ENCODE results near the gene ACAA1. TPM values are rescaled to one million over a fixed set of nuclear protein-coding genes. Genes with fewer than 3 reads are reported as not detected.
"Not testable (repeated sequence)": the region's sequence is repeated elsewhere in the genome, so short reads cannot be mapped to it uniquely, and the experiment has no call there.

Gene ACAA1
- polyA plus RNA-seq, 1 donor = 96.2 TPM

DNA sequence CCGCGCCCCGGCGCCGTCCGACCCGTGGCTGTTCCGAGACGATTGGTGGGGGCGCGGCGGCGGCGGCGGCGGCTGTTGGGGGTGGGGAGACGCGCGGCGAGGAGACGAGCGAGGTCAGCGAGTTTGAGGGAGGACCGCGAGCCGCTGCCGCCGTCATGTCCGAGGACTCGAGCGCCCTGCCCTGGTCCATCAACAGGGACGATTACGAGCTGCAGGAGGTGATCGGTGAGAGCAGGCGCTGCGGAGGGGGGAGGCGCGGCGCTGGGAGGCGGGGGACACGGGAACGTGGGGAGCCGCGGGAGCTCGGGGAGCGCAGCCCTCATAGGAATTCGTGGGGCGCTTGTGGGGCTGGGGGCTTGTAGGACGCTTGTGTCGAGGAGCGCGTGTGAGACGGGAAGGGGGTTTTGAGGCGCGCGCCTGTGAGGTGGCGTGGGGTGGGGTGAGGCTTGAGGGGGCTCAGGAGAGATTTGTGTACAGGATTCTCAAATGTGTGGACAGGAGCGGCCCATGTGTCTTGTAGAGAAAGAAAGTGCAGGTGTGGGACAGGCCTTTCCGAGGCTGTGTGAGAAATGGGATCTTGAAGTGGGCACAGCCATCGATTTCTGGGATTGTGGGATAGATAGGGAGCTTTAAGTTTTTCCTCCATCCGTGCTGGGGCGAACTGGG is 28.9 kb upstream of the ACAA1 start:
- peaks cover 3% of the 10 kb centered on the region for H3K4me1 ChIP-seq (ENCODE audit: control insufficient read depth, insufficient read depth, low read length)
- H3K4me3 ChIP-seq (ENCODE audit: low read length) = peak overlapping the region; percentile 60
- no peaks in the 10 kb centered on the region for H3K9me3 ChIP-seq (ENCODE audit: control insufficient read depth, low read depth, low read length)
- DNase-seq = peak; percentile 12 to 63
- peak overlapping the region; percentile 83 for H3K27ac ChIP-seq (ENCODE audit: low read length)
- no peaks in the 10 kb centered on the region for H3K27me3 ChIP-seq (ENCODE audit: control insufficient read depth, insufficient read depth, low read length)
- no CpG with 5 or more reads among the region's 62 CpGs for WGBS (ENCODE audit: insufficient coverage, low lambda C conversion rate)
- H3K36me3 ChIP-seq (ENCODE audit: control insufficient read depth, insufficient read depth, low read length) = no peaks in the 10 kb centered on the region

DNA sequence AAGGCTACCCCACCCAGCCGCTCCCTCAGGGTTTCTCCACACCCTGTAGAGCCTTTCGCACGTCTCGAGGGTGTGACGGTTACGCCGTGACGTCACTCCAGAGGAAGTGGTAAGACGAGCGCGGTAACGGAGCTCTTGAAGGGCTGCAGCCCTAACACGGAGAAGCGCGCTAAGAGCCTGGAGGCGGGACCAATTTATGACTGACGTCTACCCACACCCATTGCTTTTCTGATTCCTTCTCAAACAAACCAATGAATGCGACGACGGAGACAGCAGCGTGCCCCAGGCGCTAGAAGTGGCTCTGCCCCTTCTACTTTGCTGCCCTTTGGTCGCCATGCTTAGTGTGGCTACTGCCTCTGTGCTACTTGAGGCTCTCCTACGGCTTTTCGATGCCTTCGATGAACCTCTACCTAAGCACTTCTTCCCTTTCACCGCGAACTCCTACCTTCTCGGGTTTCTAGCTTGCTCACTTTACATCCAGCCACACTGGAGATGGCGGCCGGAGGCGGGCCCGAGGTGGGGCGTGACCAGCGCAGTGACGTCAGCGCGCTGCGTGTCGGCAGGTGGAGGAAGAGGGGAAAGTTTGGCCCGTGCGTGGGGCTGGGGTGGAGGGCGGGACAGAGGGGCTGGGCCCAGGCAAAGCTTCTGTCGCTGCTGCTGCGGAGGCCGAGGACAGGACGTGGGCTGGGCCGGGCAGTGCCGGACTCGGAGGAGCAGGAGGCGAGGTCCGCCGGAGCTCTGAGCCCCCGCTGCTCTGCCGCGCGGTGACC is 28.2 kb upstream of the ACAA1 start, which contains the start of gene OXSR1:
Gene OXSR1 (plus strand): TSS at position 586 of the 770 bp plus-strand sequence. CDS start 340 bp downstream, outside the sequence.
- H3K27me3 ChIP-seq (ENCODE audit: control insufficient read depth, insufficient read depth, low read length) = no peaks in the 10 kb centered on the region
- H3K27ac ChIP-seq (ENCODE audit: low read length) = peak within 1 kb of the TSS; percentile 83
- peak within 1 kb of the TSS; percentile 60 for H3K4me3 ChIP-seq (ENCODE audit: low read length)
- H3K36me3 ChIP-seq (ENCODE audit: control insufficient read depth, insufficient read depth, low read length) = no peaks in the 10 kb centered on the region
- H3K4me1 ChIP-seq (ENCODE audit: control insufficient read depth, insufficient read depth, low read length) = peaks cover 3% of the 10 kb centered on the region
- no CpG with 5 or more reads among the region's 57 CpGs for WGBS (ENCODE audit: insufficient coverage, low lambda C conversion rate)
- H3K9me3 ChIP-seq (ENCODE audit: control insufficient read depth, low read depth, low read length) = no peaks in the 10 kb centered on the region
- peak; percentile 100 for DNase-seq

DNA sequence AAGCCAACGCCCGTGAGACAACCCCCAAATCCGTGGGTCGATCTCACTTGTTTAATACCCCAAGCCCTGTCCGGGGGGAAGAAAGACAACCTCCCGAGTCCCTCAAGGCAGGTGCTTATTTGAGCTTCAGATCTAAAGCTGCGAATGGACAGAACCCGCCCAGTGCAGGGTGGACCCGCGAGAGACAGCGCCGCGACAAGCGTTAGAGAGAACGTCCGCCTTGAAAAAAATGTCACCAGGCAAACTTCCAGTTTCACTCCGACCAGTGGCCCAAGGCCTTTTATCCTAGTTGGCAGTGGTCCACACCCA is 27.7 kb upstream of the ACAA1 start:
- no peaks in the 10 kb centered on the region for H3K9me3 ChIP-seq (ENCODE audit: control insufficient read depth, low read depth, low read length)
- H3K36me3 ChIP-seq (ENCODE audit: control insufficient read depth, insufficient read depth, low read length) = no peaks in the 10 kb centered on the region
- H3K4me3 ChIP-seq (ENCODE audit: low read length) = peak overlapping the region; percentile 60
- H3K4me1 ChIP-seq (ENCODE audit: control insufficient read depth, insufficient read depth, low read length) = peaks cover 3% of the 10 kb centered on the region
- no peak for DNase-seq
- WGBS (ENCODE audit: insufficient coverage, low lambda C conversion rate) = no CpG with 5 or more reads among the region's 17 CpGs
- no peaks in the 10 kb centered on the region for H3K27me3 ChIP-seq (ENCODE audit: control insufficient read depth, insufficient read depth, low read length)
- H3K27ac ChIP-seq (ENCODE audit: low read length) = peak overlapping the region; percentile 83

DNA sequence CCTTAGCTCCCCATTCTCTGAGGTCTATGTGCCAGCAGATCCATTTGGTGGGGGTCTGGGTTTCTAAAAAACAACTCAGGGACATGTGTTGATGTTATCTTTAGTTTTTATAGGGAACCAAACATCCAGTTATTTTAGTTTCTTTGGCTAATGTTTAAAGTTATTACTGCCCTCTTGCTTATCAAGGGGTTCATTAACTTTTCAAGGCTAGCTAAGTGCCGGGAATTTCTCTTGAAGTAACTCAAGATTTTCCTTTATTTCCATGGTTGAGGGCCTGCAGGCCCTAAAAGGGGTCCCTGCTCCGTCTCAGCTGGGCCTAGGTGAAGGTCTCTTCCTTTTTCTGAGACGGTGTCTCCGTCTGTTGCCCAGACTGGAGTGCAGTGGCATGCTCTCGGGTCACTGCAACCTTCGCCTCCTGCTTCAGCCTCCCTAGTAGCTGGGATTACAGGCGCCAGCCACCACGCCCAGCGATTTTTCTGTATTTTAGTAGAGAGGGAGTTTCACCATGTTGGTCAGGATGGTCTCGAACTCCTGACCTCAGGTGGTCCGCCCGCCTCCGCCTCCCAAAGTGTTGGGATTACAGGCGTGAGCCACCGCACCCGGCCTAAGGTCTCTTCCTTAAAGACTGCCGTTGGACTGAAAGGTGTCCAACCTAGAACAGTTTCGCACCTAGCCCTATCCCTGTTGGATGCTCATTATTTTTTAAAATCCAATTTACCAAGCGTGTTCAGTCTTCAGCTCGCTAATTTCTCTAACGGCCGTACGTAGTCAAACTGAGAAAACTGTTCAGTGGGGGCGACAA is 27.1 kb upstream of the ACAA1 start:
- H3K36me3 ChIP-seq (ENCODE audit: control insufficient read depth, insufficient read depth, low read length) = no peaks in the 10 kb centered on the region
- H3K27ac ChIP-seq (ENCODE audit: low read length) = peak overlapping the region; percentile 83
- no peaks in the 10 kb centered on the region for H3K9me3 ChIP-seq (ENCODE audit: control insufficient read depth, low read depth, low read length)
- H3K4me1 ChIP-seq (ENCODE audit: control insufficient read depth, insufficient read depth, low read length) = peaks cover 3% of the 10 kb centered on the region
- 59% methylated on average over 7 of the region's 24 CpGs for whole genome bisulfite sequencing (ENCODE audit: insufficient coverage, low lambda C conversion rate)
- peak in 1 of 2 donors; percentile 37 for DNase-seq
- no peaks in the 10 kb centered on the region for H3K27me3 ChIP-seq (ENCODE audit: control insufficient read depth, insufficient read depth, low read length)
- H3K4me3 ChIP-seq (ENCODE audit: low read length) = peak overlapping the region; percentile 60

DNA sequence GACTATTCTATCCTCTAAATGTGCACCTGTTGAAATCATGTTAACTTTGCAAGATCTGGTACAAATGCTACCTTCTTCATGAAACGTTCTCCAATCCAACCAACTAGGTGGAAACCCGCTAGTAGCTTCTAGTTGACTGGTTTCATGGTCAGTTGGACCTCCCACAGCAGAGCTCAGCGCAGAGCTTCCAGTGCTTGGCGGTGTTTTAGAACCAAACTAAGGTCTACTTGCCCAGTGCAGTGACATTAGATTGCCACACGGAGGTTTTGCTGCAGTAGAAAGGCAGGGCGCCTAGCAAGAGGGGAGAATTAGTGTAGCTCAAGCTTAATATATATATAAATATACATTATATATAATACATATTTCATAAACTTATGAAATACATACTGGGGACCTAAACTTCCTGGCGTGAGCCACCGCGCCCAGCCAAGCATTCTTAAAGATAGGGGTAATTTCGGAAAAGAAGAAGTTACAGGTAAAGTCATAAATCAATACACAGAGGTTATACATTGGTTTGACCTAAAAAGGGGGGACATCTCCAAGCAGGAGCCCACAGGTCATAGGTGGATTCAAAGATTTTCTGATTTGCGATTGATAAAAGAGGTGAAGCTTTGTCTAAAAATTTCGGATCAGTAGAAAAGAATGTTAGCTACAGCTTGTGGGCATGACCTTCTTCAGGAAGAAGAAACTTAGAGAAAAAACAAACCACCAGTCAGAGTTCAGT is 26.4 kb upstream of the ACAA1 start:
- no peak for DNase-seq
- Histone ChIP-seq H3K4me1 (ENCODE audit: control insufficient read depth, insufficient read depth, low read length) (peaks cover 3% of the 10 kb centered on the region), H3K4me3 (ENCODE audit: low read length) (no peak overlapping the region), H3K27me3 (ENCODE audit: control insufficient read depth, insufficient read depth, low read length) (no peaks in the 10 kb centered on the region), H3K27ac (ENCODE audit: low read length) (no peak overlapping the region), H3K9me3 (ENCODE audit: control insufficient read depth, low read depth, low read length) (no peaks in the 10 kb centered on the region), H3K36me3 (ENCODE audit: control insufficient read depth, insufficient read depth, low read length) (no peaks in the 10 kb centered on the region)
- WGBS (ENCODE audit: insufficient coverage, low lambda C conversion rate) = 100% methylated on average over 4 of the region's 12 CpGs

DNA sequence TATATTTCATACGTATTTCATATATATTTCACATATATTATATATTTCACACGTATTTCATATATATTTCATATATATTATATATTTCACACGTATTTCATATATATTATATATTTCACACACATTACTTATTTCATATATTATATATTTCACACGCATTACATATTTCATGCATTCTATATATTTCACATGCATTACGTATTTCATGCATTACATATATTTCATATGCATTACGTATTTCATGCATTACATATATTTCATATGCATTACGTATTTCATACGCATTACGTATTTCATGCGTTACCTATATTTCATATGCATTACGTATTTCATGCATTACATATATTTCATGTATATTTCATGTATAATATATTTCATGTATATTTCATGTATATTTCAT is 23.8 kb upstream of the ACAA1 start:
- not testable (repeated sequence) for H3K4me1 ChIP-seq (ENCODE audit: control insufficient read depth, insufficient read depth, low read length); DNase-seq; H3K9me3 ChIP-seq (ENCODE audit: control insufficient read depth, low read depth, low read length); H3K27me3 ChIP-seq (ENCODE audit: control insufficient read depth, insufficient read depth, low read length); H3K36me3 ChIP-seq (ENCODE audit: control insufficient read depth, insufficient read depth, low read length); H3K4me3 ChIP-seq (ENCODE audit: low read length); H3K27ac ChIP-seq (ENCODE audit: low read length)
- 97% methylated on average over 11 of the region's 11 CpGs for WGBS (ENCODE audit: insufficient coverage, low lambda C conversion rate)

DNA sequence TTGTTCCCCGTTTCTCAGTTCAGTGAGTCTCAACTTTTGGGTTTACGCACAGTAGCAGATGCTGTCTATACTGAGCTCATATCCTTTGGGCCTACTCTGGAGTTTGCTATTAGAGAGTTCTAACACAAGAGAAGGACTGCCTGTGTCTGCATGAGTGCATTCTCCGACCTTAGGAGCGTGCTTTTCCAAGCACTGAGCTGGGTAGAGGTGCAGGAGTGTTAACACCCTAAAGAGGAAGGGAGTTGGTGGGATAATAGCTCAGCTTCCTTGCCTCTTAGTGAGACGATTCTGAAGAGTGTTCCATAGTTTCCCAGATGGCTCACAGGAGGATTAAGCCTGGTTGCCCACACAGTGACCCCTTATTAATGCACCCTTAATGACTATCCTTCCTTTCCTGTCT is 21.5 kb upstream of the ACAA1 start:
- Histone ChIP-seq H3K4me1 (ENCODE audit: control insufficient read depth, insufficient read depth, low read length) (no peaks in the 10 kb centered on the region), H3K9me3 (ENCODE audit: control insufficient read depth, low read depth, low read length) (no peaks in the 10 kb centered on the region), H3K4me3 (ENCODE audit: low read length) (no peak overlapping the region), H3K27me3 (ENCODE audit: control insufficient read depth, insufficient read depth, low read length) (no peaks in the 10 kb centered on the region), H3K27ac (ENCODE audit: low read length) (no peak overlapping the region), H3K36me3 (ENCODE audit: control insufficient read depth, insufficient read depth, low read length) (no peaks in the 10 kb centered on the region)
- no peak for DNase-seq
- no CpG with 5 or more reads among the region's 5 CpGs for WGBS (ENCODE audit: insufficient coverage, low lambda C conversion rate)

DNA sequence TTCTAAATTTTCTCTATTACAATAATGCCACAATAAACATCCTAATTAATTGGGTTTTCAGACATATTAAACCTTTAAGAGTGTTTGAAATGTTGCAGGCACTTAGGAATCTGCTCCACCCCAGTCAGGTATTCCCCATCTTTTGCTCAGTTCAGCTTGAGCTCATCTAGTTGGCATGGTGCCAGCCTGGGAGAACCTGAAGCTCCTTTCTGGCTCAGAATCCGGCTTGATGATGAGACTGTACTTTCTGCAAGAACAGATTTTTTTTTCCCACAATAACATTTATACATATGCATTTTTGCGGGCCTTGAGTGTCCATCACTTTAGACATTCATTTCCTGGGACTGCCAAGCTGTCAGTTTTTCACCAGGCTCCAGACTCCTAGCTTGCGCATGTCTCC is 20.7 kb upstream of the ACAA1 start:
- Histone ChIP-seq H3K9me3 (ENCODE audit: control insufficient read depth, low read depth, low read length) (no peaks in the 10 kb centered on the region), H3K27ac (ENCODE audit: low read length) (no peak overlapping the region), H3K36me3 (ENCODE audit: control insufficient read depth, insufficient read depth, low read length) (no peaks in the 10 kb centered on the region), H3K4me1 (ENCODE audit: control insufficient read depth, insufficient read depth, low read length) (no peaks in the 10 kb centered on the region), H3K4me3 (ENCODE audit: low read length) (no peak overlapping the region), H3K27me3 (ENCODE audit: control insufficient read depth, insufficient read depth, low read length) (no peaks in the 10 kb centered on the region)
- WGBS (ENCODE audit: insufficient coverage, low lambda C conversion rate) = 100% methylated on average over 1 of the region's 3 CpGs
- no peak for DNase-seq

DNA sequence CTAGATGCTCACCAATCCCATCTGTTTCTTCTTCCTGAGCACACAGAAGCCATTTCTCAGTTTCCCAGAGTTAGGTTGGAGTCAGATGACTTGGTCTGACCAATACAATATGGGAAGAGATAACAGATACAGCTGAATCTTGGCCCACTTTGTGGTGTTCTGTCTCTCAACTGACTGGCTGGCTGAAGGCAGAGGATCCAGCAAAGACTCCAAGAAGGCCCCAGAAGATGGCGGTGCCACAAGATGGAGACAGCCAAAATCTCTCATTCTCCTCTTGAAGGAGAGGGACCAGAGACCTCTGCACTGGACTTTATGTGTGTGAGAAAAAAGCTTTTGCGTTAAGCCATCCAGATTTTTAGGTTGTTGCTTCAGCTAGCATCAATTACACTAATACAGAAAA is 20.2 kb upstream of the ACAA1 start:
- Histone ChIP-seq H3K4me1 (ENCODE audit: control insufficient read depth, insufficient read depth, low read length) (no peaks in the 10 kb centered on the region), H3K9me3 (ENCODE audit: control insufficient read depth, low read depth, low read length) (no peaks in the 10 kb centered on the region), H3K27ac (ENCODE audit: low read length) (no peak overlapping the region), H3K27me3 (ENCODE audit: control insufficient read depth, insufficient read depth, low read length) (no peaks in the 10 kb centered on the region), H3K4me3 (ENCODE audit: low read length) (no peak overlapping the region), H3K36me3 (ENCODE audit: control insufficient read depth, insufficient read depth, low read length) (no peaks in the 10 kb centered on the region)
- no CpG with 5 or more reads among the region's 2 CpGs for WGBS (ENCODE audit: insufficient coverage, low lambda C conversion rate)
- DNase-seq = no peak

DNA sequence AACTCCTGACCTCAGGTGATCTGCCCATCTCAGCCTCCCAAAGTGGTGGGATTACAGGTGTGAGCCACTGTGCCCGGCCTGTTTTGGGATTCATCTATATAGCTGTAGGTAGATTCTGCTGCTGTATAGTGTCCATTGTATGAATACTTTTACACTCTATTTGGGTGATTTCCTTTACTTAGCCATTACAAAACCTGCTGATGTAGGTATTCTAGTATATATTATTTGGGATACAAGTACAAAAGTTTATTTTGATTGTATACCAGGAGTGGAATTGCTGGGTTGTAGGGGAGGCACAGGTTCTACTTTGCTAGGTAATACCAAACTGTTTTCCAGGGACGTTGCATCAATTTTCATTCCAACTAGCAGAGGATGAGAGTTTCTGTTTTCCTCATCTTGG is 18.9 kb upstream of the ACAA1 start:
- no CpG with 5 or more reads among the region's 2 CpGs for WGBS (ENCODE audit: insufficient coverage, low lambda C conversion rate)
- no peak for DNase-seq
- Histone ChIP-seq H3K27me3 (ENCODE audit: control insufficient read depth, insufficient read depth, low read length) (no peaks in the 10 kb centered on the region), H3K27ac (ENCODE audit: low read length) (no peak overlapping the region), H3K9me3 (ENCODE audit: control insufficient read depth, low read depth, low read length) (no peaks in the 10 kb centered on the region), H3K4me3 (ENCODE audit: low read length) (no peak overlapping the region), H3K36me3 (ENCODE audit: control insufficient read depth, insufficient read depth, low read length) (no peaks in the 10 kb centered on the region), H3K4me1 (ENCODE audit: control insufficient read depth, insufficient read depth, low read length) (no peaks in the 10 kb centered on the region)

Data from large intestine (tissue), 3 donors.